Mucosa of stomach (tissue), 1 donor: ENCODE data around the gene TIFAB.

Experiments
- H3K27me3 ChIP-seq: one replicate; pipeline ENCODE4 v1.7.0; 2013; ENCODE audit warnings: mild to moderate bottlenecking, low read length; ENCODE audit not compliant: control insufficient read depth, insufficient read depth
- H3K36me3 ChIP-seq: one replicate; pipeline ENCODE4 v1.7.0; 2013; ENCODE audit warnings: low read length; ENCODE audit not compliant: control insufficient read depth, insufficient read depth
- H3K4me1 ChIP-seq: one replicate; pipeline ENCODE4 v1.7.0; 2013; ENCODE audit warnings: mild to moderate bottlenecking, low read length; ENCODE audit not compliant: control insufficient read depth, insufficient read depth
- H3K4me3 ChIP-seq: one replicate; pipeline ENCODE4 v1.7.0; 2013; ENCODE audit warnings: low read length
- H3K9ac ChIP-seq: one replicate; pipeline ENCODE4 v1.7.0; 2013; ENCODE audit warnings: mild to moderate bottlenecking, low read length, moderate library complexity
- H3K9me3 ChIP-seq: one replicate; pipeline ENCODE4 v1.7.0; 2013; ENCODE audit warnings: mild to moderate bottlenecking, low read length, moderate library complexity; ENCODE audit not compliant: control insufficient read depth
- donor health status: Pancreatic carcinoma.

TIFAB gene

GRCh38 chr5:135444360-135444759 is 7.8 kb downstream of the TIFAB start:
- Histone ChIP-seq H3K9me3 (no peaks in the 10 kb centered on the region), H3K9ac (no peak overlapping the region), H3K27me3 (peaks cover 5% of the 10 kb centered on the region), H3K4me3 (no peak overlapping the region), H3K36me3 (no peaks in the 10 kb centered on the region), H3K4me1 (no peaks in the 10 kb centered on the region)

GRCh38 chr5:135443161-135443960 is 8.8 kb downstream of the TIFAB start:
- Histone ChIP-seq H3K4me1 (peaks cover 3% of the 10 kb centered on the region), H3K9me3 (no peaks in the 10 kb centered on the region), H3K27me3 (no peaks in the 10 kb centered on the region), H3K4me3 (no peak overlapping the region), H3K36me3 (no peaks in the 10 kb centered on the region), H3K9ac (no peak overlapping the region)

GRCh38 chr5:135442431-135443160 is 9.6 kb downstream of the TIFAB start:
- H3K27me3 ChIP-seq: no peaks in the 10 kb centered on the region
- no peaks in the 10 kb centered on the region for H3K36me3 ChIP-seq
- no peaks in the 10 kb centered on the region for H3K9me3 ChIP-seq
- H3K4me3 ChIP-seq: no peak overlapping the region
- no peak overlapping the region for H3K9ac ChIP-seq
- peaks cover 9% of the 10 kb centered on the region for H3K4me1 ChIP-seq

- Histone ChIP-seq H3K4me1 (peaks cover 9% of the 10 kb centered on the region), H3K36me3 (no peaks in the 10 kb centered on the region), H3K9me3 (no peaks in the 10 kb centered on the region), H3K27me3 (no peaks in the 10 kb centered on the region), H3K9ac (no peak overlapping the region), H3K4me3 (no peak overlapping the region)
Observed at GRCh38 chr5:135441919-135442318, 10.2 kb downstream of the TIFAB start.

GRCh38 chr5:135441350-135441831 is 10.8 kb downstream of the TIFAB start:
- peaks cover 9% of the 10 kb centered on the region for H3K4me1 ChIP-seq
- H3K4me3 ChIP-seq: no peak overlapping the region
- H3K9me3 ChIP-seq: no peaks in the 10 kb centered on the region
- H3K27me3 ChIP-seq: no peaks in the 10 kb centered on the region
- H3K9ac ChIP-seq: no peak overlapping the region
- H3K36me3 ChIP-seq: no peaks in the 10 kb centered on the region

- H3K9me3 ChIP-seq: no peaks in the 10 kb centered on the region
- peaks cover 9% of the 10 kb centered on the region for H3K4me1 ChIP-seq
- H3K36me3 ChIP-seq: no peaks in the 10 kb centered on the region
- no peak overlapping the region for H3K9ac ChIP-seq
- H3K27me3 ChIP-seq: no peaks in the 10 kb centered on the region
- H3K4me3 ChIP-seq: no peak overlapping the region
Observed at GRCh38 chr5:135440916-135441315, 11.2 kb downstream of the TIFAB start.

GRCh38 chr5:135439231-135440205 is 12.6 kb downstream of the TIFAB start:
- no peaks in the 10 kb centered on the region for H3K36me3 ChIP-seq
- no peak overlapping the region for H3K9ac ChIP-seq
- H3K4me1 ChIP-seq: peaks cover 9% of the 10 kb centered on the region
- H3K27me3 ChIP-seq: no peaks in the 10 kb centered on the region
- H3K4me3 ChIP-seq: no peak overlapping the region
- H3K9me3 ChIP-seq: no peaks in the 10 kb centered on the region

GRCh38 chr5:135438636-135439221 is 13.4 kb downstream of the TIFAB start:
- no peaks in the 10 kb centered on the region for H3K36me3 ChIP-seq
- no peaks in the 10 kb centered on the region for H3K27me3 ChIP-seq
- peaks cover 9% of the 10 kb centered on the region for H3K4me1 ChIP-seq
- no peak overlapping the region for H3K9ac ChIP-seq
- H3K9me3 ChIP-seq: no peaks in the 10 kb centered on the region
- no peak overlapping the region for H3K4me3 ChIP-seq

GRCh38 chr5:135437796-135438560 is 14.2 kb downstream of the TIFAB start:
- Histone ChIP-seq H3K9me3 (no peaks in the 10 kb centered on the region), H3K36me3 (no peaks in the 10 kb centered on the region), H3K27me3 (no peaks in the 10 kb centered on the region), H3K4me3 (no peak overlapping the region), H3K4me1 (peaks cover 9% of the 10 kb centered on the region), H3K9ac (no peak overlapping the region)

GRCh38 chr5:135437422-135437795 is 14.7 kb downstream of the TIFAB start:
- Histone ChIP-seq H3K27me3 (no peaks in the 10 kb centered on the region), H3K4me3 (no peak overlapping the region), H3K9me3 (no peaks in the 10 kb centered on the region), H3K4me1 (peaks cover 9% of the 10 kb centered on the region), H3K36me3 (no peaks in the 10 kb centered on the region), H3K9ac (no peak overlapping the region)

GRCh38 chr5:135436951-135437418 is 15.2 kb downstream of the TIFAB start:
- H3K4me1 ChIP-seq: peaks cover 9% of the 10 kb centered on the region
- H3K36me3 ChIP-seq: no peaks in the 10 kb centered on the region
- H3K9me3 ChIP-seq: no peaks in the 10 kb centered on the region
- H3K9ac ChIP-seq: no peak overlapping the region
- no peak overlapping the region for H3K4me3 ChIP-seq
- no peaks in the 10 kb centered on the region for H3K27me3 ChIP-seq
